Right lobe of liver (tissue), 4 donors: Measurements from ENCODE around the gene CCBE1.

Experiments
- CTCF ChIP-seq, 4 donors: fragments of 200-600 bp in 3 of 4; fragments of 450-650 bp in 1 of 4; IDR thresholded peaks; one replicate each; pipeline versions ENCODE4 v1.5.1 to v1.8.0; 2016 to 2022; ENCODE audit warnings: antibody characterized with exemption in 4 of 4, mild to moderate bottlenecking in 2 of 4
- POLR2A ChIP-seq: fragments of 450-650 bp; IDR thresholded peaks from one replicate; pipeline ENCODE4 v1.6.1; 2017; ENCODE audit warnings: antibody characterized with exemption, mild to moderate bottlenecking
- donor health status: DM: no; HTN: no; CAD: no.
- donor health status: DM: no; HTN: no; CAD: no.
- donor health status: DM: no; HTN: yes; CAD: no.

DNA sequence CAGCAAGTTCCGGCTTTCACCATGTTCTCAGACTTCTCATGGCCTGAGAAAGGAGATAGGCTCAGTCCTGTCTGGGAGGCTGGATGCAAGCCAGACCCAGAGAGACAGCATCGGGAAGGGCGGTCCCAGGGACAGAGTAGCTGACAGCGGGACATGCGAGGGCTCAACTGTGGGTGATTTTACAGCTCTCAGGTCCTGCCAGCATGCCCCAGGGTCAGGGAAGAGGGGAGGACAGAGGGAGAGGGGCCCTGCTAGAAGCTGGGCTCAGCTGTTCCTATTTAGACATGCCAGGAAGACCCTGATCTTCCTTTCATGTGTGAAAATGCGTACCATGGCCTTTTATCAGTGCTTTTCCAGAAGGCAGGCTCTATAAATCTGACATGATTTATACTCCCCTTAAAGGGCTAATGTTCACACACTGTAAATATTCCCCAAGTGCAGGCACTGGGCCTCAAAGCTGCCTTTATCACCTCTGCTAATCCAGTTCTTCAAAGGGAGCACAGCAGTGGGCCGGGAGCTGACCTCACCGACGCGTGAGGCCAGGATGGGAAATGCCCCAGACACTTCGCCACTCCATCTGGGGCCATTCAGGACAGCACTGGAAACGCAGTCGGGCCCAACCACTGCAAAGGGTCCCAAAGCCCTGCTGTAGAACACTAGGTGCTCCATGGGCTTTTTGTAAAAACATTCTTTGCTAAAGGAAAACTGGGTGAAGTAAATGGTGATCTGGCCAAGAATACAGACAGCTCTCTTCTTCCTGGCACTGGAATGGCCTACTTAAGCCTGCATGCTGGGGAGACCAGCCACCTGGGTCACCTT is 242.1 kb downstream of the CCBE1 start:
- TF ChIP-seq CTCF (IDR thresholded peaks at IDR 0.05): no peak
- TF ChIP-seq POLR2A: no peak
